HepG2 (cell line): ENCODE measurements around the gene CEP164. TPM values are rescaled to one million over a fixed set of nuclear protein-coding genes. Genes with fewer than 3 reads are reported as not detected.

Experiments used
- ATAC-seq: fragments of 200-7000 bp; cut with Tn5 transposase; 3 replicates; pipeline ENCODE4 v1.9.1; 2020; ENCODE audit warnings: mild to moderate bottlenecking, moderate library complexity
- BruUV-seq: library from RNA; stranded (reverse); fragments of 400-500 nt; replicated peaks from 2 replicates; lab custom pipeline; 2021; lab: Mats Ljungman, UMichigan
- CTCF ChIA-PET: fragments of 300-600 bp; formaldehyde crosslinking; extraction: SDS; loops from one replicate; lab custom pipeline; 2021; ENCODE audit warnings: low total read pairs, inconsistent platforms, low intra/inter-chr PET ratio; lab: Yijun Ruan, JAX
- POLR2A ChIA-PET: fragments of 350-600 bp; sonication (Branson Sonifier 250); formaldehyde crosslinking; loops from one replicate; lab custom pipeline; 2020; ENCODE audit warnings: antibody characterized with exemption, inconsistent platforms; lab: Yijun Ruan, JAX
- DNase-seq: peaks from one replicate; pipeline ENCODE4 v3.0.0-alpha.2; 2015; ENCODE audit warnings: low spot score
- FAIRE-seq: peaks from 3 replicates; lab custom pipeline; 2011; peaks lifted over from hg19 to GRCh38; lab: Jason Lieb, UNC
- H2AFZ ChIP-seq: one replicate; pipeline ENCODE4 v1.6.1; 2011; ENCODE audit warnings: low read length, inconsistent platforms
- H3K27ac ChIP-seq: fragments of 300-600 bp; 3 replicates; pipeline ENCODE4 v1.8.0; 2011; ENCODE audit warnings: mixed run types, mild to moderate bottlenecking, mixed read lengths, low read length, inconsistent platforms; ENCODE audit not compliant: insufficient read depth; ENCODE audit errors: extremely low read length
- H3K27me3 ChIP-seq, 2 experiments: fragments of 200-600 bp in 1 of 2; 2 replicates in 1 of 2; 3 replicates in 1 of 2; pipeline versions ENCODE4 v1.6.0 to v1.8.0; 2011; ENCODE audit warnings: low read length in 2 of 2, mild to moderate bottlenecking in 2 of 2, moderate library complexity in 2 of 2, inconsistent platforms in 1 of 2; ENCODE audit not compliant: insufficient read depth in 2 of 2, control insufficient read depth in 1 of 2
- H3K36me3 ChIP-seq, 2 experiments: fragments of 200-600 bp in 1 of 2; replicated peaks in 1 of 2; 2 replicates in 1 of 2; 3 replicates in 1 of 2; pipeline versions ENCODE4 v1.5.1 to v1.8.0; 2011; ENCODE audit warnings: low read length in 2 of 2, inconsistent platforms in 1 of 2; ENCODE audit not compliant: insufficient read depth in 2 of 2, control insufficient read depth in 1 of 2
- H3K4me1 ChIP-seq: 2 replicates; pipeline ENCODE4 v1.5.1; 2012; ENCODE audit warnings: low read length, inconsistent platforms; ENCODE audit not compliant: insufficient read depth
- H3K4me2 ChIP-seq: 2 replicates; pipeline ENCODE4 v1.6.0; 2011; ENCODE audit warnings: low read depth, low read length, inconsistent platforms
- H3K4me3 ChIP-seq, 3 experiments: fragments of 200-600 bp in 1 of 3; sonication (generic), shearing (Covaris generic) in 1 of 3; replicated peaks in 1 of 3; 2 replicates each; pipeline ENCODE4 v1.5.1; 2011 to 2016; ENCODE audit warnings: low read length in 3 of 3, inconsistent platforms in 2 of 3, low read depth in 2 of 3, mild to moderate bottlenecking in 2 of 3, control low read depth in 1 of 3, mixed read lengths in 1 of 3; ENCODE audit not compliant: insufficient read depth in 1 of 3
- H3K79me2 ChIP-seq: one replicate; pipeline ENCODE4 v1.6.1; 2011; ENCODE audit warnings: low read length, inconsistent platforms; ENCODE audit not compliant: insufficient read depth
- H3K9ac ChIP-seq: 2 replicates; pipeline ENCODE4 v1.6.0; 2011; ENCODE audit warnings: mild to moderate bottlenecking, low read depth, low read length, inconsistent platforms; ENCODE audit not compliant: insufficient read depth
- H3K9me3 ChIP-seq: 2 replicates; pipeline ENCODE4 v1.5.1; 2012; ENCODE audit warnings: mild to moderate bottlenecking, low read length
- H4K20me1 ChIP-seq: 2 replicates; pipeline ENCODE4 v1.6.0; 2011; ENCODE audit warnings: inconsistent platforms, mild to moderate bottlenecking, low read length, moderate library complexity; ENCODE audit not compliant: insufficient read depth
- PCBP1 ChIP-seq: fragments of 200-400 bp; formaldehyde crosslinking; IDR thresholded peaks from 2 replicates; pipeline ENCODE4 v1.6.1; 2017; ENCODE audit warnings: mild to moderate bottlenecking, low read depth, low read length, borderline replicate concordance
- PHF5A ChIP-seq: IDR thresholded peaks from one replicate; pipeline ENCODE4 v1.6.1; 2018; ENCODE audit warnings: low read depth, missing genetic modification reagents; ENCODE audit not compliant: unreplicated experiment
- POLR2AphosphoS2 ChIP-seq: IDR thresholded peaks from 2 replicates; pipeline ENCODE4 v1.6.1; 2011; ENCODE audit warnings: low read depth, low read length, improper control_type of control experiment
- RBM22 ChIP-seq: fragments of 200-400 bp; formaldehyde crosslinking; optimal IDR thresholded peaks from 2 replicates; pipeline ENCODE3; 2017; ENCODE audit warnings: mild to moderate bottlenecking, low read length, moderate library complexity
- ZNF234 ChIP-seq: sonication (generic); formaldehyde crosslinking; conservative IDR thresholded peaks from 2 replicates; pipeline ENCODE4 v1.5.1; 2020; ENCODE audit warnings: mild to moderate bottlenecking, missing genetic modification reagents
- ZNF552 ChIP-seq: sonication (generic); formaldehyde crosslinking; IDR thresholded peaks from 2 replicates; pipeline ENCODE4 v1.9.0; 2022; ENCODE audit warnings: missing genetic modification reagents, mild to moderate bottlenecking, borderline replicate concordance
- ZNF614 ChIP-seq: IDR thresholded peaks from 2 replicates; pipeline ENCODE4 v1.6.1; 2018; ENCODE audit warnings: missing biosample characterization, missing genetic modification reagents, inconsistent platforms, borderline replicate concordance
- ZNF660 ChIP-seq: sonication (generic); formaldehyde crosslinking; IDR thresholded peaks from 2 replicates; pipeline ENCODE4 v1.5.1; 2020; ENCODE audit warnings: mild to moderate bottlenecking, low read depth, missing genetic modification reagents, borderline replicate concordance
- ZNF878 ChIP-seq: sonication (generic); formaldehyde crosslinking; IDR thresholded peaks from 2 replicates; pipeline ENCODE4 v1.8.1; 2023; ENCODE audit warnings: mild to moderate bottlenecking, missing genetic modification reagents, moderate library complexity
- WGBS: methylation state at CpG from one replicate; pipeline ENCODE4 v1.1.6; 2017; ENCODE audit warnings: low lambda C conversion rate; 5-methylcytosine and 5-hydroxymethylcytosine counted together
- in situ Hi-C: cut with HindIII; loops from 2 replicates; pipeline ENCODE4 v1.10.0; 2017; ENCODE audit warnings: low pct_unique_long_range_greater_than_20kb; ENCODE audit not compliant: extremely low pct_ligation_motif_present
- intact Hi-C: fragments of 100-400 bp; cut with micrococcal nuclease; formaldehyde crosslinking; loops from one replicate; pipeline ENCODE4 v1.10.0; 2022; ENCODE audit not compliant: unreplicated experiment
- polyA plus RNA-seq, 8 experiments: library from polyadenylated mRNA; depleted of rRNA in 3 of 8; stranded (reverse) in 7 of 8; unstranded in 1 of 8; fragments of >200 nt; fragmentation: Illumina TruSeq in 4 of 8; extraction: Trizol in 4 of 8; gene quantifications; 2 replicates each; pipeline versions ENCODE4 v1.2.1 to v1.2.3, GENCODE V29; 2011 to 2016; ENCODE audit warnings: low read depth in 4 of 8, missing spikeins in 1 of 8, mixed read lengths in 1 of 8; ENCODE audit not compliant: insufficient read depth in 1 of 8
- total RNA-seq, 5 experiments: library from RNA; depleted of rRNA; stranded (reverse); fragments of >200 nt; fragmentation: Illumina TruSeq; extraction: Trizol; gene quantifications; 2 replicates each; pipeline ENCODE4 v1.2.3, GENCODE V29; 2016; ENCODE audit warnings: low read depth in 1 of 5

The CEP164 gene
- total and polyA plus RNA-seq, 2 of the 13 experiments (the other 11 are each of a cell fraction or from before 2014, with no cell fraction given) = 11.4 to 15.2 TPM

DNA sequence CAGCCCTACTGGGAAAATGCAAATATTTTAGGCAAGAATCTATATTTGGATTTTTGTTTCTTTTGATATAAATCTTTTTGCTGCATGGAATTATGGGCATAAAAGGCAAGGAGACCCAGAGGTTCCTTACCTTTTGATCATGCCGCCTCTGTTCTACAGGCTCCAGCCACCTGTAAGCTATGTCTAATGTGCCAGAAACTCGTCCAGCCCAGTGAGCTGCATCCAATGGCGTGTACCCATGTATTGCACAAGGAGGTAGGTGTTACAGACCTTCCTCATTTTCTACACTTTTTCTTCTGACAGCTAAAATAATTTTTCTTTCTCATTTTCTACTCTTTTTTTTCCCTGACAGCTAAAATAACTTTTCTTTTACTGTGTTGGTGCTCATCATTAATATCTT is 44.7 kb upstream of the CEP164 start (continued):
- no peak for TF ChIP-seq ZNF234 (CRISPR knock-in tag)
- TF ChIP-seq RBM22 = no peak

DNA sequence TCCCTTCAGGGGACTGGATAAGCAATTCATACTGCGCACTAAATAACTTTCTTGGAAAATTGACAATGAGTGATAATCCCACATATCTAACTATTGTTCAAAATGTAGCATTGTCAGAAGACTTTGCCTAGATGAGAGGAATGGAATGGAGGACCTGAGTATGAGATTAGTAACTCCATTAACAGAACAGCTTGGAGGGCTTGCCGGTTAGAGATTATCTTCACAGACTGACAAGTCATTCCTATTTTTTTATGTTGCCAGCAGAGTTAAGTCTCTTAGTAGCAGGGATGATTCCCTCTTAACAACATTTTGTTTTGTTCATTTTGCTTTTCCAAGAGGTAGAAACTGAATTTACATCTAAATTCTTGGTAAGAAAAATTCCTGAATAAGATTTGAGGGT is 43.6 kb upstream of the CEP164 start:
- no peak overlapping the region for H2AFZ ChIP-seq
- no peak for ATAC-seq
- BruUV-seq = no TSS peak
- H3K9me3 ChIP-seq = no peaks in the 10 kb centered on the region
- CTCF ChIA-PET = no interaction called here
- H3K36me3 ChIP-seq = peaks cover 11 to 54% of the 10 kb centered on the region in 2 experiments
- H3K79me2 ChIP-seq = no peaks in the 10 kb centered on the region
- TF ChIP-seq POLR2AphosphoS2 (no peak), ZNF660 (no peak), PCBP1 (no peak), ZNF552 (no peak), ZNF878 (CRISPR knock-in tag) (no peak), ZNF614 (CRISPR knock-in tag) (no peak), PHF5A (CRISPR knock-in tag) (no peak)
- TF ChIP-seq, all 625 proteins: peak for 0
- WGBS = 98% methylated on average over 2 of the region's 2 CpGs
- no peak overlapping the region for H3K4me3 ChIP-seq
- FAIRE-seq (no peak), DNase-seq (no peak)
- intact Hi-C loops (no loop called here), in situ Hi-C loops (no loop called here)
- no peak overlapping the region for H3K27ac ChIP-seq
- no peak overlapping the region for H3K9ac ChIP-seq
- no peaks in the 10 kb centered on the region for H3K4me1 ChIP-seq
- H3K4me2 ChIP-seq = no peak overlapping the region
- POLR2A ChIA-PET = interaction anchor here (1.1 kb wide), 1 partner anchor 16 kb away, joined by 3 read pairs; no protein-coding TSS in a partner anchor
- H4K20me1 ChIP-seq = no peaks in the 10 kb centered on the region
- H3K27me3 ChIP-seq = no peaks in the 10 kb centered on the region
